Calu3 (cell line): ENCODE data around the gene CCDC172. TPM values are rescaled to one million over a fixed set of nuclear protein-coding genes. Genes with fewer than 3 reads are reported as not detected.
"Not testable (repeated sequence)": the region's sequence is repeated elsewhere in the genome, so short reads cannot be mapped to it uniquely, and the experiment has no call there.

ENCODE experiments used
- BruUV-seq: library from RNA; stranded (reverse); fragments of 400-500 nt; replicated peaks from 2 replicates; lab custom pipeline; 2021; lab: Mats Ljungman, UMichigan
- CTCF ChIA-PET: fragments of 300-600 bp; sonication (Branson Sonifier 250); formaldehyde crosslinking; loops from one replicate; lab custom pipeline; 2022; ENCODE audit warnings: antibody characterized with exemption; lab: Charles Lee
- DNase-seq: peaks from one replicate; pipeline ENCODE4 v3.0.0; 2022
- H3K27ac Mint-ChIP-seq: one replicate; pipeline ENCODE4 v1.8.0; 2022; ENCODE audit warnings: mixed read lengths; ENCODE audit not compliant: unreplicated experiment
- H3K27me3 Mint-ChIP-seq: one replicate; pipeline ENCODE4 v1.8.0; 2022; ENCODE audit warnings: mixed read lengths; ENCODE audit not compliant: unreplicated experiment
- H3K36me3 Mint-ChIP-seq: one replicate; pipeline ENCODE4 v1.8.0; 2022; ENCODE audit warnings: mild to moderate bottlenecking, moderate library complexity, mixed read lengths; ENCODE audit not compliant: insufficient read depth, unreplicated experiment
- H3K4me1 Mint-ChIP-seq: one replicate; pipeline ENCODE4 v1.8.0; 2022; ENCODE audit warnings: mild to moderate bottlenecking, low read depth, mixed read lengths; ENCODE audit not compliant: unreplicated experiment
- H3K4me3 Mint-ChIP-seq: one replicate; pipeline ENCODE4 v1.8.0; 2022; ENCODE audit warnings: mild to moderate bottlenecking, low read depth, moderate library complexity, mixed read lengths; ENCODE audit not compliant: unreplicated experiment
- H3K9me3 Mint-ChIP-seq: one replicate; pipeline ENCODE4 v1.8.0; 2022; ENCODE audit warnings: low read depth, mixed read lengths; ENCODE audit not compliant: unreplicated experiment
- intact Hi-C: fragments of 100-400 bp; cut with micrococcal nuclease; formaldehyde crosslinking; loops from one replicate; pipeline ENCODE4 v1.10.0; 2022; ENCODE audit not compliant: unreplicated experiment
- total RNA-seq: library from RNA; stranded (reverse); gene quantifications from 2 replicates; pipeline ENCODE4 v1.2.3, GENCODE V29; 2022
- TF ChIP-seq, protein P1 (sequence below): fragments of 200-600 bp; IDR thresholded peaks from one replicate; pipeline ENCODE4 v1.8.0; 2022; ENCODE audit warnings: antibody characterized with exemption; ENCODE audit not compliant: unreplicated experiment

The CCDC172 gene
- total RNA-seq, 1 experiment from 2014 or later = not detected

DNA sequence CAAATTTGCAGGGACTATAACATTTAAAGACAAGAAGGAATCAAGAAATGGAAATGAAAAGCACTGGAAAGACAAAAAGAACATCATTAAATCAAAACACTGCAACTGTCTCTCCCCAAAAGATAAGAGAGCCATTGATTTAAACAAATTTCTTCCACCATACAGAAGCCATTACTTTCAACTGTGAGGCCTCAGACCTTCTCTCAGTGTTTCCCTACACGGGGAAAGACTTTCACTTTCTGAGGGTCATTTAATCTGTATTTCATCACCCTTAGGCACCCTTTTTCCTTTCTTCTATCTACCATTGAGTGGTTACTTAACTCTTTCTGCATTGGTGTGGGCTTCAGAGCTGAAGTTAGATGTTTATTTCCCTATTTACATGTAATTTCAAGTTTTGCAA, 47.5 kb downstream of the CCDC172 start:
- TF ChIP-seq, protein P1, sequence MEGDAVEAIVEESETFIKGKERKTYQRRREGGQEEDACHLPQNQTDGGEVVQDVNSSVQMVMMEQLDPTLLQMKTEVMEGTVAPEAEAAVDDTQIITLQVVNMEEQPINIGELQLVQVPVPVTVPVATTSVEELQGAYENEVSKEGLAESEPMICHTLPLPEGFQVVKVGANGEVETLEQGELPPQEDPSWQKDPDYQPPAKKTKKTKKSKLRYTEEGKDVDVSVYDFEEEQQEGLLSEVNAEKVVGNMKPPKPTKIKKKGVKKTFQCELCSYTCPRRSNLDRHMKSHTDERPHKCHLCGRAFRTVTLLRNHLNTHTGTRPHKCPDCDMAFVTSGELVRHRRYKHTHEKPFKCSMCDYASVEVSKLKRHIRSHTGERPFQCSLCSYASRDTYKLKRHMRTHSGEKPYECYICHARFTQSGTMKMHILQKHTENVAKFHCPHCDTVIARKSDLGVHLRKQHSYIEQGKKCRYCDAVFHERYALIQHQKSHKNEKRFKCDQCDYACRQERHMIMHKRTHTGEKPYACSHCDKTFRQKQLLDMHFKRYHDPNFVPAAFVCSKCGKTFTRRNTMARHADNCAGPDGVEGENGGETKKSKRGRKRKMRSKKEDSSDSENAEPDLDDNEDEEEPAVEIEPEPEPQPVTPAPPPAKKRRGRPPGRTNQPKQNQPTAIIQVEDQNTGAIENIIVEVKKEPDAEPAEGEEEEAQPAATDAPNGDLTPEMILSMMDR = no peak
- no peaks in the 10 kb centered on the region for H3K36me3 Mint-ChIP-seq

GRCh38 chr10:116382290-116382689, 58.0 kb downstream of the CCDC172 start:
- Mint-ChIP-seq H3K4me3 (no peak overlapping the region), H3K4me1 (no peaks in the 10 kb centered on the region), H3K9me3 (no peaks in the 10 kb centered on the region), H3K36me3 (no peaks in the 10 kb centered on the region), H3K27ac (no peak overlapping the region), H3K27me3 (no peaks in the 10 kb centered on the region)
- CTCF ChIA-PET = no interaction called here
- TF ChIP-seq, protein P1 = no peak
- BruUV-seq = no TSS peak
- DNase-seq = no peak
- intact Hi-C loops = loop anchor here (10.0 kb wide), 1 partner anchor 1217 kb away; no protein-coding TSS in a partner anchor

More for the DNA sequence above, 47.5 kb downstream of the CCDC172 start:
- CTCF ChIA-PET = no interaction called here
- no peak for DNase-seq
- Mint-ChIP-seq H3K4me1 (no peaks in the 10 kb centered on the region), H3K9me3 (no peaks in the 10 kb centered on the region), H3K27ac (peak overlapping the region; percentile 62), H3K27me3 (no peaks in the 10 kb centered on the region), H3K4me3 (no peak overlapping the region)
- intact Hi-C loops = no loop called here
- no TSS peak for BruUV-seq

DNA sequence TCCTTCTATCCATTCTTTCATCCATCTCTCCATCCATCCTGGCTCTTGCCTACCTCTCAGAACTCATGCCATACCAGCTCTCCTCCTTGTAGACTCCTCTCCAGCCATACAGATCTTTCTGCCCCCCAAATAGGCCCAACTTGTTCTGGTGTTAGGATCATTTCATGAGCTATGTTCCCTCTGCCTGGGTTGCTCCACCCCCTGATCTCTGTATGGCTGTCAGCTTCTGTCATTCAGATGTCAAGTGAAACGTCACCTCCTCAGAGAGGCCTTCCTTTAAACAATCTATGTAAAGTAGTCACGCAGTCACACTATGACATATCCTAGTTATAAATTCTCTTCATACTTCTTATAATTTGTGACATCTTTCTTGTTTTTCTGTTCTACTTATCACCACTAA, 61.1 kb downstream of the CCDC172 start:
- Mint-ChIP-seq H3K9me3 (no peaks in the 10 kb centered on the region), H3K36me3 (no peaks in the 10 kb centered on the region), H3K4me1 (no peaks in the 10 kb centered on the region), H3K27me3 (peaks cover 15% of the 10 kb centered on the region), H3K4me3 (no peak overlapping the region), H3K27ac (no peak overlapping the region)
- intact Hi-C loops = loop anchor here (5.0 to 10.0 kb wide), 3 partner anchors 588 to 1221 kb away; no protein-coding TSS in a partner anchor
- DNase-seq = no peak
- TF ChIP-seq, protein P1 = no peak
- CTCF ChIA-PET = interaction anchor here (1.0 kb wide), 1 partner anchor 51 kb away, joined by 3 read pairs; no protein-coding TSS in a partner anchor
- BruUV-seq = no TSS peak

- CTCF ChIA-PET = no interaction called here
- H3K27ac Mint-ChIP-seq = no peak overlapping the region
- H3K4me3 Mint-ChIP-seq = no peak overlapping the region
- H3K9me3 Mint-ChIP-seq = no peaks in the 10 kb centered on the region
- DNase-seq = peak; percentile 5
- intact Hi-C loops = loop anchor here (1.0 to 10.0 kb wide), 5 partner anchors 589 to 1221 kb away; no protein-coding TSS in a partner anchor
- no peaks in the 10 kb centered on the region for H3K36me3 Mint-ChIP-seq
- peaks cover 24% of the 10 kb centered on the region for H3K27me3 Mint-ChIP-seq
- no peaks in the 10 kb centered on the region for H3K4me1 Mint-ChIP-seq
- TF ChIP-seq, protein P1 = peak; percentile 18
- BruUV-seq = no TSS peak
Measured at GRCh38 chr10:116385994-116386809, 62.0 kb downstream of the CCDC172 start.

GRCh38 chr10:116393246-116393831, 69.1 kb downstream of the CCDC172 start:
- H3K4me1 Mint-ChIP-seq, H3K4me3 Mint-ChIP-seq, BruUV-seq, CTCF ChIA-PET, H3K27ac Mint-ChIP-seq, intact Hi-C loops, DNase-seq, H3K36me3 Mint-ChIP-seq, H3K9me3 Mint-ChIP-seq: not testable (repeated sequence)
- peaks cover 28% of the 10 kb centered on the region for H3K27me3 Mint-ChIP-seq
